ENCODE results near the gene PPP1R16B.

Gene PPP1R16B

DNA sequence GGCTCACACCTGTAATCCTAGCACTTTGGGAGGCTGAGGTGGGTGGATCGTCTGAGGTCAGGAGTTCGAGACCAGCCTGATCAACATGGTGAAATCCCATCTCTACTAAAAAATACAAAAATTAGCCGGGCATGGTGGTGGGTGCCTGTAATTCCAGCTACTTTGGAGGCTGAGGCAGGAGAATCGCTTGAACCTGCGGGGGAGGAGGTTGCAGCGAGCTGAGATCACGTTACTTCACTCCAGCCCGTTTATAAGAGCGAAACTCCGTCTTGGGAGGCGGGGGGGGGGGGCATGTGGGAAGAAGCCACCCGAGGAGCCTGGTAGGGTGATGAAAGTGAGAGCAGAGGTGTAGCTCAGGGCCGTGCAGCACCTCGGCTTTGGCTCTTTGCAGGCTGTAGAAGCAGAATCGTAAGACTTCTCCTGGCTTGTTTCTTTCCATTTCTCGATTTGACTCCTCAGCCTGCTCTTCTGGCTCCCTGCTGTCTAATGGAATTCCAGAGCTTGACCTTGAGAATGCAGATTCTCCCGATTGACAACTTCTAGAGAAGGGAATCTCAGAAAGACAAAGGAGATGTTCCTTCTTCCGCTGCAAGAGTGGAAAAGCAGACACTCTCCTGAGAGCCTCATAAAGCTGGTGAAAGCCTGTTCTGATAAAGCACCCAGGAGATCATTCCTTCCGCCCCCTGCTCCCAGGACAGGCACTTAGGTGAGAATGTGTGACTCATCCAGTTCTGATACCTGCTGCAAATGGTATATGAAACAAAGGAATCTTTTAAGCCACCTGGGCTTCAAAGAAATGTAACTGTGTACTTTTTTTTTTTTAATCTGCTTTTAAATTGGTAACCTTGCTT, 26.0 kb upstream of the PPP1R16B start:
- H3K27ac ChIP-seq = no peak overlapping the region
- TF ChIP-seq ZFX (IDR thresholded peaks at IDR 0.05) = no peak
- TF ChIP-seq, protein P1, sequence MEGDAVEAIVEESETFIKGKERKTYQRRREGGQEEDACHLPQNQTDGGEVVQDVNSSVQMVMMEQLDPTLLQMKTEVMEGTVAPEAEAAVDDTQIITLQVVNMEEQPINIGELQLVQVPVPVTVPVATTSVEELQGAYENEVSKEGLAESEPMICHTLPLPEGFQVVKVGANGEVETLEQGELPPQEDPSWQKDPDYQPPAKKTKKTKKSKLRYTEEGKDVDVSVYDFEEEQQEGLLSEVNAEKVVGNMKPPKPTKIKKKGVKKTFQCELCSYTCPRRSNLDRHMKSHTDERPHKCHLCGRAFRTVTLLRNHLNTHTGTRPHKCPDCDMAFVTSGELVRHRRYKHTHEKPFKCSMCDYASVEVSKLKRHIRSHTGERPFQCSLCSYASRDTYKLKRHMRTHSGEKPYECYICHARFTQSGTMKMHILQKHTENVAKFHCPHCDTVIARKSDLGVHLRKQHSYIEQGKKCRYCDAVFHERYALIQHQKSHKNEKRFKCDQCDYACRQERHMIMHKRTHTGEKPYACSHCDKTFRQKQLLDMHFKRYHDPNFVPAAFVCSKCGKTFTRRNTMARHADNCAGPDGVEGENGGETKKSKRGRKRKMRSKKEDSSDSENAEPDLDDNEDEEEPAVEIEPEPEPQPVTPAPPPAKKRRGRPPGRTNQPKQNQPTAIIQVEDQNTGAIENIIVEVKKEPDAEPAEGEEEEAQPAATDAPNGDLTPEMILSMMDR (conservative IDR thresholded peaks at IDR 0.05) = no peak

DNA sequence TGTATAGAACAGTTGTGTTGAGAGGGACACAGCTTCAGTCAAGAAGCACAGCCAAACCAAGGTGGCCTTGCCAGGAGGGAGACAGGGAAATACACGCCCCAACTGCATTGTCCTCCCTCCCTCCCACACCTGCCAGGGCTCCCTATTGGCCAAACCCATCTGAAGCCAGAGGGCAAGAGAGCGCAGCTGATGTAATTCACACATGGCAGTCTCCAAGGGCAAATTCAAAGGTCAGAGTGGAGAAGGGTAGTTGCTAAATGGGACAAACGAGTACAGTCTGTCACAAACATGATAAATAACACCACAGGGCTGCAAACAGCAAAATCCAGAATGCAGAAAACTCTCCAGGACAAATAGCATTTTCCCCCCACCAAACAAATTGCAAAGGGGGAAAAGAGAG, 23.2 kb upstream of the PPP1R16B start:
- H3K27ac ChIP-seq = no peak overlapping the region
- TF ChIP-seq ZFX (IDR thresholded peaks at IDR 0.05) = no peak
- TF ChIP-seq, protein P1 (conservative IDR thresholded peaks at IDR 0.05) = no peak

DNA sequence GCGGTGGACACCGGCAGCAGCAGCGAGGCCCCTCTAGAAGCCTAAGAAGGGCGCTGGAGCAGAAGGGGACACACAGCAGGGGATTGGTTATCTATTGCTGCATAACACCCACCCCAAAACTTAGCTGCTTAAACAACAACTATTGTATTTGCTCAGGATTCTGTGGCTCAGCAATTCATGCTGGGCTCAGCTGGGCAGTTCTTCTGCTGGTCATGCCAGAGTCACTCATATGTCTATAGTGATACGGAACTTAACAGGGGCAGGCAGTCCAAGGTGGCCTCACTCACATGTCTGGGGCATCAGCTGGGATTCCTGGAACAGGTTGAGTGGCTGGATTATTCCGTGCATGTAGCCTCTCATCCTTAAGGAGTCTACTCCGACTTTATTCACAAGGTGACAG, 17.6 kb upstream of the PPP1R16B start:
- H3K27ac ChIP-seq = no peak overlapping the region
- TF ChIP-seq, protein P1 (conservative IDR thresholded peaks at IDR 0.05) = no peak
- TF ChIP-seq ZFX (IDR thresholded peaks at IDR 0.05) = no peak

DNA sequence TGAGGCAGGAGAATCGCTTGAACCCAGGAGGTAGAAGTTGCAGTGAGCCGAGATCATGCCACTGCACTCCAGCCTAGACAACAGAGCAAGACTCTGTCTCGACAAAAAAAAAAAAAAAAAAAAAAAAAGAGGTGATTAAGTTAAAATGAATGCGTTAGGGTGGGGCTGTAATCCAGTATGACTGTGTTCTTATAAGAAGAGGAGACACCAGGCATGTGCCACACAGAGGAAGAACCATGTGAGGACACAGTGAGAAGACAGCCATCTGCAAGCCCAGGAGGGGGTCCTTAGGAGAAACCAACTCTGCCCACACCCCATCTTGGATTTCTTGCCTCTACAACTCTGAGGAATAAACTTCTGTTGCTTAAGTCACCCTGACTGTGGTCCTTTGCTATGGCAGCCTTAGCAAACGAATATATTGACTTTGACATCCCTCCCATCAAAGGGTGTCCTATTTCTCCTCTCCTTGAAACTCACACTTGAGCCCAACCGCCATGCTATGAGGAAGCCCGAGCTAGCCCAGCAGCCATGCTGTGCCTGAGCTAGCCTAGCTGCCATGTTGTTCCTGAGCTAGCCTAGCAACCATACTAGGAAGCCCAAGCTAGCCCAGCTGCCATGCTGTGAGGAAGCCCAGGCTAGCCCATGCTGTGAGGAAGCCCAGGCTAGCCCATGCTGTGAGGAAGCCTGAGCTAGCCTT, 15.8 kb upstream of the PPP1R16B start:
- no peak overlapping the region for H3K27ac ChIP-seq
- no peak for TF ChIP-seq ZFX (IDR thresholded peaks at IDR 0.05)
- TF ChIP-seq, protein P1 (conservative IDR thresholded peaks at IDR 0.05) = no peak

DNA sequence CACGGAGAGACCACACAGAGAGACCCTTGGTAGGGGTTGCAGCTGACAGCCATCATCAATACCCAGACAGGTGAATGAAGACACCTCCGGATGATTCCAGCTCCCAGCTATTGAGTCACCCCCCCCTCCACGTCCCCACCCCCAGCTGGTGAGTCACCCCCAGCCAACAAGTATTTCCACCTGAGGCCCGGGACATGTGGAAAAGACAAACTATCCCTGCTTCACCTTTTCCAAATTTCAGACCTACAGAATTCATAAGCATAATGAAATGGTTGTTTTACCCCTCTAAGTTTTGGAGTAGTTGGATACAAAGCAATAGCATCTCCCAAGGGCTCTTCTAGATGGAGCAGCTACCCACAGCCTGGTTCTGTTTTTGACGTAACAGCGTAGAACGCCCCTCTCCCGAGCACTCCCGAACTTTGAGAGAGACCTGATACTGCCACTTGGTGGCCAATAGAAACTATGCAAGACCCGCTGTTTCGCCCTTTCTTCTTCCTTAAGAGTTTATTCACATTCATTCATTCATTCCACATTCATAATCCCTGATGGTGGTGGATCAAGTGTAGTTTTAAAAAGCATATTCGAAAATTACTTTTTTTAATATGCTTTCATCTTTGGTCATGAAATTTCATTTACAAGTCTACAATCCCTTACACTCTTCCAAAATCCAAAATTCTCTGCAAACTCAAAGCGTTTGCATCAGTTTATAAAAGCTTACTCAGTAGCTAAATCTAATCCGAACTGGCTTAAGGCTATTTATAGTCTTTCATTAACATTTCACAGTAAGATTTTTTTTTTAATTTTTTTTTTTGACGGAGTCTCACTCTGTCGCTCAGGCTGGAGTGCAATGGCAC, 15.1 kb upstream of the PPP1R16B start:
- no peak for TF ChIP-seq ZFX (IDR thresholded peaks at IDR 0.05)
- TF ChIP-seq, protein P1 (conservative IDR thresholded peaks at IDR 0.05) = peak; percentile 50
- no peak overlapping the region for H3K27ac ChIP-seq

DNA sequence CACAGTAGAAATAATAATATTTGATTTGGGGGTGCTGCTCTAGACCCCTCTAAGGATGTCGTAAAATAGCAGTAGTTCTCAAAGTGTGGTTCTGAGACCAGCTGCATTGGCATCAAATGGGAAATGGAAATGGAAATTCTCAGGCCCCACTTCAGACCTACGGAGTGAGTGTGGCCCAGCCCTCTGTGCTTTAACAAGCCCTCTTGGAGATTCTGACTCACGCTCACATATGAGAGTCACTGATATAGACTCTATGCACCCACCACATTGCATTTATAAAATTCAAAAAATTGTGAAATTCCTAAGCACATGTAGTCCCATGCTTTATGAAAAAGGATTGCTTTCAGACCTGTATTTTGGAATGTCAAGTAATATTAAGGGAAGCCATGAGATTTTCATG, 14.2 kb upstream of the PPP1R16B start:
- TF ChIP-seq, protein P1 (conservative IDR thresholded peaks at IDR 0.05) = no peak
- no peak for TF ChIP-seq ZFX (IDR thresholded peaks at IDR 0.05)
- H3K27ac ChIP-seq = no peak overlapping the region

All from C4-2B (cell line).